Measurements from ENCODE around the gene MARCHF4.

GRCh38 chr2:216345846-216346245, 26.4 kb downstream of the MARCHF4 start:
- TF ChIP-seq POLR2A (IDR thresholded peaks at IDR 0.05) (no peak), CTCF (IDR thresholded peaks at IDR 0.05) (no peak)

Data from uterus (tissue), 2 donors.